Measurements from ENCODE around the gene HCFC1. TPM values are rescaled to one million over a fixed set of nuclear protein-coding genes. Genes with fewer than 3 reads are reported as not detected.

Gene HCFC1
- total RNA-seq, 1 donor from 2014 or later, result 107 TPM

DNA sequence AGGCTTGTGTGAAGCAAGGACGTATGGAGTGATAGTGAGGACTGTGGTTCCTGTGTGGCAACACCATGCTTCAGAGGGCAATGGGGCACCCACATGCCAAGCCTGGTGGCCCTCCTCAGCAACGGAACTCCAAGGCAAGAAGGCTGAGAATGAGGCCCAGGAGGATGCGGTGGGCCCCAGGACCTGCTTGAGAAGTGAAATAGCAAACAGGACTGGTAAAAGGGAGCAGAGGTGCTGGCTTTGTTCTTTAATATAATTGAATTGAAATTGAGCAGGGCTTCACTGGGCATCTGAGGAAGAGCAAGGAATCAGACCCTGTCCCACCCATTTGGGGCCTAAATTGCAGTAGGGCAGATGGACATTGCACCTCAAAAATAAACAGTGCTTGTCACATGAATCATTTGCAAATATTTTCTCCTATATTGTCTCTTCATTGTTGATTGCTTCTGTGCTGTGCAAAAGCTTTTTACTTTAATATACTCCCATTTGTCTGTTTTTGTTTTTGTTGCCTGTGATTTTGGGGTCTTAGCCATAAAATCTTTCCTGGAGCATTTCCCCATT lies 3.2 kb upstream of the HCFC1 start:
- intact Hi-C loops (cut with micrococcal nuclease), result loop anchor here (5.0 kb wide), 3 partner anchors 397 to 542 kb away; partner anchors contain the start of genes FAM3A, FLNA and RPL10

DNA sequence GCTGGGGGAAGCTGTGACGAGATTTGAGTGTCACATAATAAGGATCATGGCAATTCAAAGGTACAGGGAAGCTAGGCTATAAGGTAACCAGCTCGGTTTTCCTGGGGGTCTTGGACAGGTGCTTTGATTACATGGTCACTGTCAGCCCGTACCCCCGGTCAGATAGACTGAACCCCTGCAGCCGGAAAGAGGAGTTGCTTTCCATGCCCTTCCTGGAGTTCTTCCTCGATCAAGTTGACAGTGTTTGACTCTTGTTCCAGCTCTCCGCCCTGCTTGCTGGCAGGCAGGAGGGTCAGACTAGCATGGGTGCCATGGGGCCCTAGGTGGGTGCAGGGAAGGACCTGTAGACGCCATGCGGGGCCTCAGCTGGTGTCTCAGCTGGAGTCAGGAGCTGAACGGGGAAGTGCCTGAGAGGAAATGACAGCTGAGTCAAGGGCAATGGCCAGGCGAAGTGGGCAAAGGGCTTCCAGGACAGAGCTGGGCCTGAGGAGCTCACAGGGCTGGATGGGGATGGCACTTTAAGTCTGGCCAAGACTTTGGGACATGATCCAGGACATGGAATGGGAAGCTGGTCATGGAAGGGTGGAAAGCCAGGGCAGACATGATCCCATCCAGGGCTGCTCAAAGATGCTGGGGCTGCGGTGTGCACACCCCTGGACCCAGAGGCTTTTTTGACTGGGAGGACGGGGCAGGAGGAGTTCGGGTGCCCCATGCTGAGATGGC lies 2.5 kb upstream of the HCFC1 start:
- intact Hi-C loops (cut with micrococcal nuclease), result loop anchor here (5.0 kb wide), 3 partner anchors 398 to 543 kb away; partner anchors contain the start of genes FAM3A, FLNA and RPL10

DNA sequence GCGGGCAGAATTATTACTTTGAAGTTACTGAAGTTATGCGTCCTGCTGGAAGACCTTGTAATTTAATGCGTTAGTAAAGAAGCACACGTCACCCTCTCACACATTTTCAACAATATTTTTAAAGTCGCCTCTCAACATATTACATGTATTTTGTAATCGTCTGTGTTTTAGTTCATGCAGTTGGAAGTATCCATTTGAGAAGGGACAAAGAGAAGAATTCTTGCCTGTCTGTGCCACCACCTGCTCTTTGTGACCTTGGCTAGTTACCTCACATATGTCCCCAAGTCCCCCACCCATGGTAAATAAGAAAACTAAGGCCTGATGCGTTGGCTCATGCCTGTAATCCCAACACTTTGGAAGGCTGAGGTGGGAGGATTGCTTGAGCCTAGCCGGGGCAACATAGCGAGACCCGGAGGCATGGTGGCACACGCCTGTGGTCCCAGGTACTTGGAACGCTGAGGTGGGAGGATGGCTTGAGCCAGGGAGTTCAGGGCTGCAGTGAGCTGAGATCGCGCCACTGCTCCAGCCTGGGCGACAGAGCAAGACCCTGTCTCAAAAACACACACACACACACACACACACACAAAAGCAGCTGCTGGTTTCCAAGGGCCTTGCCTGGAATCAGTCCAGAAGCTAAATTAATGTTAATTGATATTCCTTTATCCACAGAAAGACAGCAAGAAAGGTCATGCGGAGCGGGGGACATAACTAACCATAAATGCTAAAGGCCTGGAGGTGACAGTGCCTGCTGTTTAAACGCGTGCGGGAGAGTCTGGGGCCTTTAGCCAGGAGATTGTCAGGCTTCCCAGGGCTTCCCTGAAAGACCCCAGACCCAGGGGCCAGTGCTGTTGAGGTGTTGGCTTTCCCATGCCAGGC lies 1.7 kb upstream of the HCFC1 start:
- intact Hi-C loops (cut with micrococcal nuclease), result loop anchor here (1.0 to 5.0 kb wide), 6 partner anchors 8 to 789 kb away; partner anchors contain the start of genes DKC1, FAM3A, FLNA and IRAK1

DNA sequence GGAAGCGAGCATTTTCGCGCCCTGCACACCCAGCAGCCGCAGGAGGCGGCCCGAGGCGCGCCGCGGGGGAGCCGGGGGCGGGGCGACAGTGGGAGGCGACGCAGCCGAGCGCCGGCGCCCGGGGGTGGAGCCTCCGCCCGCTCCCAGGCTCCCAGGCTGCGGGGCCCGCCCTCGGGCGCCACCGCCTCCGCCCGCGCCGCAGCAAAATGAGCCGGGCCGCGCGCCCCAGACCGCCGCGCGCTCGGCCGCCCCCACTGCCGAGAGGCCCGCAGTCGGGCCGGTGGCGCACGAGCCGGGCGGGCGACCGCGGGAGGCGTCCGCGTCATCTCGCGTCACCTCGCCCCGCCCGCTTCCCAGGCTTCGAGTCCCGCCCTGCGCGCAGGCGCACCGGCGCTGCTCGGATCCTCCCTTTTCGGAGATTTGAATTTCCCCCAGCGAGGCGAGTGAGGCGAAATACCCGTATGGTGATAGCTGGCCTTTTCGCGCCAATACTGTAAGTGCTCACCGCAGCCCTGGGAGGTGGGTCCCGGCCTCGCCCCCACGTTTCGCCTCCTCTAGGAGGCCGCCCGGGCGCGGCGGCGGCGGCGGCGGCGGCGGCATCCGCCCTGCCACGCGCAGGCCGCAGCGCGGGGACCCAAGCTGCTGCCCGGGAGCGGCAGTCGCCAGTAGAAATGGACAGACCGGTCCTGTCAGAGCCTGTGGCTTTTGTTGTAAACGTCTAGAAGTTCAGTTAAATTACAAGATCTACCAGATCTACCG lies 929 bp upstream of the HCFC1 start, which contains the start of gene TMEM187:
TSS of gene TMEM187 (plus strand) at position 387 of the 759 bp plus-strand sequence. CDS start 9,309 bp downstream, outside the sequence.
- intact Hi-C loops (cut with micrococcal nuclease), result loop anchor here (1.0 to 5.0 kb wide), 6 partner anchors 9 to 790 kb away; partner anchors contain the start of genes DKC1, FAM3A, FLNA and IRAK1

DNA sequence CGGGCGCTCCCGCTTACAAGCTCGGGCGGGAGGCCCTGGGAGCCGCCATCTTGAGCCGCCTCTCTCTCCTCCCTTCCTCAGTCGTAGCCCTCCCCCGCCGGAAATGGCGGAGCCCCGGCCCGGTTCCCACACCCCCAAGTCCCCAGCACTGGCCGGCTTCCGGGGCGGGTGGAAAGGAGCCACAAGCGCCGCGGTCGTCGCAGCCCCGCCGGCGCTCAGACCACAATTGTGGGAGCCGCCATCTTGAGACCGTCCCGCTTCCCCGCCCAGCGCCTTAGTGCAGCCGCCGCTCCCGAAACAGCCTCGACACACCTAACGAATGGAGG lies 531 bp downstream of the HCFC1 start:
- intact Hi-C loops (cut with micrococcal nuclease), result loop anchor here (1.0 to 5.0 kb wide), 9 partner anchors 14 to 576 kb away; partner anchors contain the start of genes ABCD1, BCAP31, FAM3A and FLNA

DNA sequence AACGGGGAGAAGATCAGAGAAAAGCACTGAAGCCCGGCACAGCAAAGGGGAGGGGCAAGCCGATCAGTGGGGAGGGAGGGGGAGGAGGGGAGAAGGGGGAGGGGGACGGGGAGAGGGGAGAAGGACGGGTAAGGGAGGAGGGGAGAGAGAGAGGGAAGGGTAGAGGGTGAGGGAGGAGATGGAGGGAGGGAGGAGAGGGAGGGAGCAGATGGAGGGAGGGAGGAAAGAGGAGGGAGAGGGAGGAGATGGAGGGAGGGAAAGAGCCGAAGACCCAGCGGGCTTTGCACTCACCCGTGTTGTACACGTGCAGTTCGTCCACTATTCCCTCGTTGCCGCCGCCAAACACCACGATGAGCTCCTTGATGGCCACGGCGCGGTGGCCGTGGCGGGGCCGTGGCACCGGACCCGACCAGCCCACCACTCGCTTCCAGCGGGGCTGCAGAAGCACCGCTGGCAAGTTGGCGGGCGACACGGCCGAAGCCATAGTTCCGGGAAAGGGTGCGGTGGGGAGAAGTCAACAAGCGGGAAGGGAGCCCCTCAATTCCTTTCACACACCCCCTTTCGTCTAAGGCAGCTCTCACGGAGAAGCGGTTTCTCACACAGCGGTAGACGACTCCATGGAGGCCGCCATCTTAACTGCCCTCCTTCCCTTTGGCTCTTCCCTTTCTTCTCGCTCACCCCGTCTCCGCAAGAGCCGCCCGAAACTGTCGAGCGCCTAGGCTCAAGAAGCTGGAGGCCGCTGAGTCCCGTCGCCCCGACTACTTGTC lies 1.1 kb downstream of the HCFC1 start:
- intact Hi-C loops (cut with micrococcal nuclease), result loop anchor here (1.0 to 5.0 kb wide), 9 partner anchors 14 to 577 kb away; partner anchors contain the start of genes ABCD1, BCAP31, FAM3A and FLNA

DNA sequence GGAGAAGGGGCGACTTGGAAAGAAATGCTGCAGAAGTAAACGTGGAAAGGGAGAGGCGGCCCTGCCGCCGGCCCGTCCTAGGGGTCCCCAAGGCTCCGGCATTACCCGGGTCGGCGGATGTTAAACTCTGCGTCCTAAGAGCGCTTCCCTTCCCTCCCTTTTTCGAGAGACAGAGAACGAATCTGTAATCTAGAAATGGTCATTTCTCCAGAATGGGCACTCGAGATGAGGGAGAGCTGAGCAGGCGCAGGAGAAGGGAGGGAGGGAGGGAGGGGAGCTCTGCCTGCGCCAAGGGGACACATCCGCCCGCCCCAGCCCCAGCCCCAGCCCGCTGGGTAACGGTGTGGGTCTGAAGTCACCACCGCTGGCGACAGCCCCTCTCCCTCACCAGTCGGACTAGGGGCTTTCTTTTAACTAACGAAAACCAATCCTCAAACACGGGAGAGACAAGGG lies 1.7 kb downstream of the HCFC1 start:
- intact Hi-C loops (cut with micrococcal nuclease), result loop anchor here (2.0 to 5.0 kb wide), 7 partner anchors 15 to 547 kb away; partner anchors contain the start of genes FAM3A, FLNA and RPL10

DNA sequence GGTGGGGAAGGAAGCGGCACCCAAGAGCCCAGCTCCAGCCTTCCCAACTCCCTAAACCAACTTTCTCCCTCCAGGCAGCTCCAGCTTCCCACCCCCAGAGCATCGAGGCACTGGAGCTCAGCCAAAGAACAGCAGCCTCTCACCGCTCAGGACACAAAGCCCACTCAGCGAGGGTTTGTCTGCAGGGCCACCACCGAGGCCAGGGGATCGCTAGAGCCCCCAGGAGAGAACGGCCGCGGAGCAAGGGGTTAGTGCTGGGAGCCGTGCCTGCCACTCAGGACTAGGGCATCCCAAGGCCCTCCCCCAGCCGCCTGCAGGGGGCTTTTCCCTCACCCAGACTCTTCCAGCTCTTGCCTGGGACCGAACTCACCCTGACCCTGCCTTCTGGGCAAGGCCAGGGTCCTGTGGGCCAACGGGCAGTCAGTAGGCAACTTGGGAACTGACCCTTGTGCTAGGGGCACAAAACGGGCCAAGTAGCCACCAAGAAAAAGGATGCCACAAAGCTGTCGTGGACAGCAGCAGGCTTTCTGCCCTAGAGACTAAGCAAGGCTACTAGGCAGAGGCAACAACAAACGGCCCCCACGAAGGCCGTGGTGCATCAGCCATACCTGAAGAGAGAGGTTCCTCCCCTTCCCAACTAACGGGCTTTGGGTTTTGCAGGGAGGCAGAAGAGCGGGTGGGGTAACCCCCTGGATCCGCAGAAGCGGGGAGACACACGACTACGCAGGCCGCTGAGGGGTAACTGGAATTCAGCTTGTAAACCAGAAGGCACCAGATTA lies 2.3 kb downstream of the HCFC1 start:
- intact Hi-C loops (cut with micrococcal nuclease), result loop anchor here (2.0 to 5.0 kb wide), 2 partner anchors 15 to 83 kb away; no protein-coding TSS in a partner anchor

DNA sequence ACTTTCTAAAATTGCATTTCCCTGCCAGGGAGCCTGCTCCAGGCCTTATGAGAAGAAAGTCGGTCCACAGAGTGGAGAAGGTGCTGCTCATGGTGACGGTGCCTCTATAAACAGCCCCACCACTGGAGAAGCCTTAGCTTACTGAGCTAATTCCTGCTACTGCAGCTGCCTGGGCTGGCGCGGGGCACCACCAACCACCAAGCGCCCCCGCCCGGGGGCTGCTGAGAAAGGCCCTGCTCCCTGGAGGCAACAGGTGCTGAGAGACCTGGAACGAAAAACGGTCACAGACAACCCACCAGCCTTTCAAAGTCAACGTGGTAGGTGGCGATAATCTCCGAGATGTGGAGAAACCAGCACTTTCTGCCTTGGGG lies 2.9 kb downstream of the HCFC1 start:
- intact Hi-C loops (cut with micrococcal nuclease), result loop anchor here (2.0 to 5.0 kb wide), 2 partner anchors 14 to 84 kb away; no protein-coding TSS in a partner anchor

DNA sequence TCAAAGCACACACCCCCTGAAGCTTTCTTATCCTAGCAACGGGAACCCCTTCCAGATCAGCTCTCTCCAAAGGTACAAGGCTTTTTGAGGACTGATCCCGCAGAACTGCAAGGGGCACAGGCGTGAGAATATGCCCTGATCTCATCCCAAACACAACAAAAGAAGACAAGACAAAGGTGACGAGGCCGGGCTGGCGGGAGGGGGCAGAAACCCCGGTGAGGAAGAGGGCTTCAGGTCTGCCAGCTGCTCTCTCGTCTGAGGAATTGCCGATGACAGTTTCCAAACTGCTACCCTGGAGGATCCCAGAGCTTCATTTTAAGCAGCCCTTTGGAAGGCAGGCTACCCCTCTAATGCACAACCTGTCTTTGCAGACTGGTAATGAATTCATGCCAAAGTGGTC lies 3.4 kb downstream of the HCFC1 start:
- intact Hi-C loops (cut with micrococcal nuclease), result loop anchor here (2.0 to 5.0 kb wide), 2 partner anchors 13 to 84 kb away; no protein-coding TSS in a partner anchor

DNA sequence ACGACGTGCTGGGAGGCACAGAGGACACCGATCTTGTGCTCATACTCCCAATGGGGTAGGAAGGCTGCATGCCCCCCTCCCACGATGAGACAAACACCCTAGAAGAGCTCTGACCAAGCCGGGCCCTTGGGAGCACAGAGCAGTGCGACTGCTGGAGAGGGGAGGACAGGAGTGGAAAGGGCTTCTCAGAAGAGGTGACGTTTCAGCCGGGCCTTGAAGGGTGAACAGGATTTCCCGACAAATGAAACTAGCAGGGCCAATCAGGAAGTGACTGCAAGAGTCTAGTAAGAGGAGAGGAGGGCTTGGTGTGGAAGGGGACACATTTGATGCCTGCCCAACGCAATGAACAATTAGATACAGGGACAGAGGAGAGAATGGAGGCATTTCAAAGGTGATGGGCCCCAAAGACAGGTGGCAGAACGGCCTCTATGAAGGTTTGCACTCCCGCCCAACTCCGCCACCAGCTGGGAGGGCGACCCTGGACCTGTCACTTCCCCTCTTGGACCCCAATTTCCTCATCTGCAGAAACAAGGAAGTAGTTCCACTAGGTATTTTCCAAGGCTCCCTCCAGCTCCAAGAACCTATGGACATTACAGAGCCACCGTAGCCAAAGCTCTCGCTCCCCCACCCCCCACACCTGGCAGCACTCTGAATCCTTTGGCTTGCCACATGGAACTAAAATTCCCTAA lies 3.9 kb downstream of the HCFC1 start:
- intact Hi-C loops (cut with micrococcal nuclease), result loop anchor here (2.0 to 5.0 kb wide), 2 partner anchors 13 to 85 kb away; no protein-coding TSS in a partner anchor

DNA sequence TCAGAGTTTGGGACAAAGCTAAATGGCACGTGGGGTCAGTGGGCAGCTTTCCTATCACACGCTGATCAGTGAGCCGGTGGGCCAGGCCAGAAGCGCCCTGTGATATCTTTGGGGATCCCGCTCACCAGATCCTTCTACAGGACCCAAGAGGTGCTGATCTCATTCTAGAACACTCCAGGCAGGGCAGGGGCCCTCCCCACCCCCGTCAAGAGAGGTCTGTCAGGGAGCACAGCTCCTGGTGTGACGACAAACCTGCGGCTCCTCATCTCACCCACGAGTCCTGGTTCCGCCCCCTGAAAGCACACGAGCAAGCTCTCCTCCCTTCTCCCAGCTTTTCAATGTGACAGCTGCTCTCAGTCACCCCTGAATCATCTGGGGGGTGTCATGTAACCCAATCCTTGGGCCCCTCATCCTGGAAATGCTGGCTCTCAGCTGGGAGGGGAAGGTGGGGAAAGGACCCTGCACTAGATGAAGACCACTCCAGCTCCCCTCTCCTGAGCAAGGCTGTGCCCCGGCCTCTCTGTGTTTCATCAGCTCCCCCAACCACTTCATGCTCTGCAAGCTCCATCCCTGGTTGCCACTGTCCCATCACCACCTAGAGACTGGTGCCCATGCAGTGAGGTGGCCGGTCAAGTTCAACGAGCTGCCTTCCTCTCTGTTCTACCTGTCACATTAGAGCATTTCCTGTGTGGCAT lies 4.6 kb downstream of the HCFC1 start:
- intact Hi-C loops (cut with micrococcal nuclease), result loop anchor here (5.0 kb wide), 1 partner anchor 85 kb away; no protein-coding TSS in a partner anchor

DNA sequence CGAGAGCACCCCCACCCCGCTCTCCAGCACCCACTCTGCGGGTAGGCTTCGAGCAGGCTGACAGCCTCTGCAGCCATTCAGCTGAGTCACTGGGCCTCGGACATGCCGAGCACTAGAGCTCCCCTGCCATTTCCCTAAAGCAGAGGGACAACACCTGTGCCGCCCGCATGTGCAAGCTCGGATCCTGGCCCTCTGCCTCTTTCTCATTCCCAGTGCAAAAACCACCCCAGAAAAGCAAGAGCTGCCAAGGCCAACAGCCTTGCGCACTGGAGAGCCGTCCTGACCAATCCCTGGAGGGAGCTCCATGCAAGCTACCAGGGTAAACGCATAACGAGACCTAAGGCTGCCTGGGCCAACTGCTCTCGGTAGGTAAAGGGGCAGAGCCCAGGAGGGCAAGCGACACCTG lies 5.3 kb downstream of the HCFC1 start:
- intact Hi-C loops (cut with micrococcal nuclease), result loop anchor here (5.0 kb wide), 1 partner anchor 86 kb away; no protein-coding TSS in a partner anchor

DNA sequence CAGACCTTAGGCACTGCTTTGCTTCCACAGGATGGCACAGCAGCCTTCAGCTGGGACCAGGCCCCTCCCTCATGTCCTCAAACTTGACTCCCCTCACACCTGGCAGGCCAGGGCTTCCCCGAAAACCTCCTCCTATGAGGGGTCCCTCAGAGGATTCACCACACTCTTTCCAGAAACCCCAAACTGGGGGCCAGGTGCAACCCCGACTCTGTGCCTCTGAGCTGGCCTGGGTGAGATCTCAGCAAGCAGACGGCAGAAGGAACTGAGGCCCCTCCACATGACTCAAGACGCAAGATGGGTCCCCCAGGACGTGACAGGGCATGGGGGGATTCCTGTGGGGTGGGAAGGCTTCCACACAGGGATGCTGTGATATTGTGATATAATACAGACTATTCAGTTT lies 6.2 kb downstream of the HCFC1 start:
- intact Hi-C loops (cut with micrococcal nuclease), result loop anchor here (5.0 kb wide), 1 partner anchor 87 kb away; no protein-coding TSS in a partner anchor

DNA sequence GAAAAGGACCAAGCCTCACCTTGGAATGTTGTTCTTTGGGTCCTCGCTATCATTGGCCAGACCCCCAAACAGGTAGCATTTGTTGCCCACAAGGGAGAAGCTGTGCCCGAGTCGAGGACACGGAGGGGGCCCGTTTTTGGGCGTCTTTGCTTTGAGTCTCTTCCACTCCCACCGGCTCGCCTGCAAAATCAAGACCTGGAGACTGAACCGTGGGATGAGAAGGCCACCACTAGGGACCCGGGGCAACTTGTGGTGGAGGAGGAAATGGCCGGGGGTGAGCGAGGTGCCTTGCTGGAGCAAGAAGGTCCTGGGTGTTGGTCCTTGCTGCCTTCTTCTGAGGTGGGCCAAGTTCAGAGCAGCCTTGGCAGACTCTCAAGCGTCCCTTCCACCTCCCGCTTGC lies 7.5 kb downstream of the HCFC1 start:
- intact Hi-C loops (cut with micrococcal nuclease), result no loop called here

DNA sequence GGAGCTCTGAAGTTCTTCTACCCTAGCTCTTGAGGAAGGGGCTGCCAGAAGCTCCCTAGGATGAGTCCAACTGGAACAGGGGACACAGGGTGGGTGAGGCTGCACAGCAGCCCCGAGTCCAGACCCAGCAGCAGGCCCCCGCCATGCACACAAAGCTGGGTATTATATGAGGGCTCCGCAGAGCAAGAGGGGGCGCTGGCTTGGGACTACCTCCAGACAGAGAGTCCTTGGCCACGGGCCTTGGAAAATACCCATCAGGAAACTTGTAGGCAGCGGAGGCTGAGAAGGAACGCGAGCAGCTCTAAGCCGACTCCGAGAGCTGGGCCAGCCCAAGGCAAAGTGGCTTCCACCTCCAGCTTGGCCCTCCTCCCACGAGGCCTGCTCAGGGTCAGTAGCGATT lies 8.1 kb downstream of the HCFC1 start:
- intact Hi-C loops (cut with micrococcal nuclease), result no loop called here

DNA sequence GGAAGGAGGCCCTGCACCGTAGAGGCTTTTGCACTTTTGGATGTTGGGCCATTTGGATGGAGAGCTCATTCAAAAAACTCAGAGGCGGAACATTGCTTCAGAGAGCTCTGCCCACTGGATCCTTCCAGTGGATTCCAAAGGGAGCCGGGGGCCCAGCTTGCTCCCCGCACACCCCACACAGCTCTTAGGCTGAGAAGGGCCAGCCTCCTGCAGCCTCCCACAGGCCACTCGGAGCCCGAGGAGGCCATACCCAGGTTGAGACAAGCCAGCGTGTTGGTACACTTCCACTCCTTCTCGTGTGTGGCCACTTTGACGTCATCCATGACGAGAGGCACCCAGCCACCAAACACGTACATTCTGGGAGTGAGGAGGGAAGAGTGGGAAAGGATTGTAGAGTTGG lies 10.3 kb downstream of the HCFC1 start:
- intact Hi-C loops (cut with micrococcal nuclease), result no loop called here

All from T-helper 1 cell treated with Interleukin-12 subunit alpha and Interleukin-12 subunit beta and Interleukin-4 antibody, amounts not matched to agents 30 ng/mL and 1 ng/mL, for 36 hours (primary cell).